Activated T-cell treated with anti-CD3 and anti-CD28 coated beads, Interleukin-2, amount 50 U/mL, for 4 hours (primary cell): ENCODE results near the gene PPP1R8. TPM values are rescaled to one million over a fixed set of nuclear protein-coding genes. Genes with fewer than 3 reads are reported as not detected.

Experiments
- ATAC-seq, 2 donors: fragments of 200-7000 bp; cut with Tn5 transposase; one replicate each; pipeline ENCODE4 v1.10.0; 2021
- DNase-seq: peaks from one replicate; pipeline ENCODE4 v3.0.0-alpha.2; 2020
- H3K27me3 Mint-ChIP-seq: one replicate; pipeline ENCODE4 v1.8.0; 2021; ENCODE audit warnings: low read depth, mixed read lengths
- H3K36me3 Mint-ChIP-seq: one replicate; pipeline ENCODE4 v1.8.0; 2022; ENCODE audit warnings: mixed read lengths; ENCODE audit not compliant: insufficient read depth
- H3K4me1 Mint-ChIP-seq: one replicate; pipeline ENCODE4 v1.8.0; 2021; ENCODE audit warnings: low read depth, mixed read lengths
- H3K4me3 Mint-ChIP-seq: one replicate; pipeline ENCODE4 v1.8.0; 2021; ENCODE audit warnings: mild to moderate bottlenecking, moderate library complexity, mixed read lengths
- H3K9me3 Mint-ChIP-seq: one replicate; pipeline ENCODE4 v1.8.0; 2021; ENCODE audit warnings: mixed read lengths
- total RNA-seq, 3 donors: library from RNA; stranded (reverse); gene quantifications; one replicate each; pipeline ENCODE4 v1.2.1, GENCODE V29; 2021

The PPP1R8 gene
- total RNA-seq, 3 donors from 2014 or later, result 67.7 to 82.5 (median 75.9) TPM

DNA sequence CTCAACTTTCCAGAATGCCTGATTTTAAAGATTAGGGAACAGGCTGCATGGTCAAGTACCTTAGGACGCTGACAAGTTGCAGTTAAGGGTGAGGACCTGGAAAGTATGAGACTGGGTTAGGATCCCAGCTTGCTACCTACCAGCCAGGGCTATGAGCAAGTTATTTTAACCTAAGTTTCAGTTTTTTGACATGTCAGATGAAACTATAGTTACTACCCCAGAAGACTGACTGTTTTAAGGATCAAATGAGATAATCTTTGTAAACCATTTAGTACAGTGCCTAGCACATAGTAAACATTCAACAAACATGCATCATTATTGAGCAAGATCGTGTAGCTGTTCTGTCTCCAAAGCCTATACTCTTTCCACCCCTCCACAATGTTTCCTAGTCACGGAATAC lies 56.2 kb downstream of the PPP1R8 start:
- DNase-seq (no peak), ATAC-seq (peak; percentile 31 to 68)
- Mint-ChIP-seq H3K27me3 (no peaks in the 10 kb centered on the region), H3K4me3 (peak overlapping the region; percentile 42), H3K4me1 (peaks cover 86% of the 10 kb centered on the region), H3K9me3 (no peaks in the 10 kb centered on the region), H3K36me3 (peaks cover 52% of the 10 kb centered on the region)

DNA sequence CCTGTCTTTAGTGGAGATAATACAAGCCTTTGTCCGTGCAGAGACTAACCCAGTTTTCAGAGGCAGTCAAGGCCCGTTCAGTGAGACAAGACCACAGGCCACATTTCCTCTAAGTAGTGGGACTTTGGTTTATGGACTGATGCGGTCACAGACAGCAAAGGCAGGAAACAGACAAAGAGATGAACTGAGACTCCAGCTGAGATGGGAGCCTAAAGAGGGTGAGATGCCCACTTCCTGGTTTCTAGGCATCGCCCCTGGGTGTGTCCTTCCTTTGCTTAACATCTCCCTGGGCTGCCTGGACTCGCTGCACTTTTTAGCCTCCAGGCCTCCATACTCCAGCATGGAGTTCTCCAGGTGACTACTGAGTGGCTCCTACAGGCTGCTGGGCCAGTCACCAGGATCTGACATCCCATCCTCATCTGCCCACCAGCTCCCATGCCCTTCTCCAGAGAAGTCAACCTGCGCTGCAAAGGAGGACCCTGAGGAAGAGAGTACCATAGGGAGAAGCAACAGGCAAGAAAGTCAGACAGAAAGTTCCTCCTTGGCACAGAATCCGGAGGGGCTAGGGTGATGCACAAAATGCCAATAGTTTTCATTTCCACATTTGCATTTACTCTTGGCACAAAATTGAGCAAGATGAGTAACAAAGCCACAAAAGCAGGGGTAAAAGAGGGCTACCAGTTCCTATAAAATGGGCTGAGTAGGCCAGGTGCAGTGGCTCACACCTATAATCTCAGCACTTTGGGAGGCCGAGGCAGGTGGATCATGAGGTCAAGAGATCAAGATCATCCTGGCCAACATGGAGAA lies 56.8 kb downstream of the PPP1R8 start:
- Mint-ChIP-seq H3K4me3 (peak overlapping the region; percentile 59), H3K4me1 (peaks cover 90% of the 10 kb centered on the region), H3K27me3 (no peaks in the 10 kb centered on the region), H3K9me3 (no peaks in the 10 kb centered on the region), H3K36me3 (peaks cover 53% of the 10 kb centered on the region)
- ATAC-seq, result peak; percentile 36
- no peak for DNase-seq

DNA sequence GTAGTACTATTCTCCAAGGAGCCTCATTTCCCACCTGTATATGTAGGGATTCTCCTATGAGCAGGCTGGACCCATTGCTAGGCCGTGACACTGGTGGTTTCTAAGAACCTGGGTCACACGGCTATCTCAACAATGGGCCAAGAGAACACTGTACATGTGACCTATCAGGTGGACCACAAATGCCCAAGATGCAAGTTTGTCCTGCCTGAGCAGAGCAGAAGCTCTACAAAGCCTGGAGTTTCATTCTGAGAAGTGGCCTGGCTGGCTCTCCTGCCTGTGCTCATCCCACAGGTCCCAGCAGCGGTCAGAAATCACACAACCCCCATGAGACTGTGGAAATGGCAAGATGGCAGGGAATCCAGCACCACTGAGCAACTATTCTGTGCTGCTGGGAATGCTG lies 58.9 kb downstream of the PPP1R8 start:
- Mint-ChIP-seq H3K4me3 (no peak overlapping the region), H3K27me3 (no peaks in the 10 kb centered on the region), H3K4me1 (peaks cover 76% of the 10 kb centered on the region), H3K36me3 (peaks cover 50% of the 10 kb centered on the region), H3K9me3 (no peaks in the 10 kb centered on the region)
- no peak for DNase-seq
- no peak for ATAC-seq

DNA sequence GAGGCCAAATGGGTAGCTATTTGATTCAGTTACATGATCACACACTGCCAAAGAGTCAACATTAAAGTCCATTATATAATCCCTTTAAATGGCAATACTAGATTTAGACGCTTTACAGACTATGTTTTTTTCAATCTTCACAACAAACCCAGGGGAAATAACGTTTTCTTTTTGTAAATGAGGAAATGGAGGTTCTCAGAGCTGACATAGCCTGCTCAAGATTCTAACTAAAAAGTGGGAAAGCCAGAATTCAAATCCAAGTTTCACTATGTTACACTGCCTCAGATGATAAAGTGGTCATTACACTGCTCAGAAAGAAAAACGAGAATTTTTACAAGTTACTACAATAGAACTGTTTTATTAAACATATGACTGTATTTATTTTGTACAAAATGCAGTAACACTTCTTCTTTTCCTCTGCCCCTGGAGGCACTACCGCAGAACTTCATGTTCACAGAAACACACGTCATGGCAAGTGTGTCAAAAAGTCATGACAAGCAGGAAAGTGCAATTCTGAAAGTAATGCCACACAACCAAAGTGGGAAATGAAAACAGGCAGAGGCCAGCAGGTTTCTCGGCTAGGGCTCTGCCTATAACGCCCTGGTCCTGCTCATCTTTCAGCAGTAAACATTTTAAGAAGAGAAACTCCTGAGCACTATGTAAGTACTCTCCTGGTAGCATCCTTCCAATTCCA lies 60.8 kb downstream of the PPP1R8 start:
- peaks cover 47% of the 10 kb centered on the region for H3K36me3 Mint-ChIP-seq
- DNase-seq (no peak), ATAC-seq (peak; percentile 15 to 58)
- peak overlapping the region; percentile 19 for H3K4me3 Mint-ChIP-seq
- peaks cover 62% of the 10 kb centered on the region for H3K4me1 Mint-ChIP-seq
- no peaks in the 10 kb centered on the region for H3K27me3 Mint-ChIP-seq
- H3K9me3 Mint-ChIP-seq, result no peaks in the 10 kb centered on the region

DNA sequence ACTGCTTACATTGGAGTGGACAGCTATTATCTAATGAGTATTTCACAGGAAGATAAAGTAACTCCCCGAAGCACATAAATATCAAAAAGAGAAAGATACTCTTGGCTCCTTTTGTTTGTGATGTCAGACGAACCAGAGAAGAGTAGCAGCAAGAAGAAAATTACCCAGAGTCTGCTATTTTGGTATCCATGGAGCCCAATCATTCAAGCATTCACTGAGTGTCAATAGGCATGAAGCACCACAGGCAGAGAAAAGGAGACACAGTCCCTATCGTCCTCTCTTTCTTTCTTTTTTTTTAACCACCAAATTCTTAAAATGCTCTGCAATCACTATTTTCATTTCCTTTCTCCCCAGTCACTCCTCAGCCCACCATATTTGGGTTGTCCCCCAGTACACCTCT lies 63.9 kb downstream of the PPP1R8 start:
- H3K4me1 Mint-ChIP-seq, result peaks cover 34% of the 10 kb centered on the region
- DNase-seq (no peak), ATAC-seq (no peak)
- H3K9me3 Mint-ChIP-seq, result no peaks in the 10 kb centered on the region
- H3K4me3 Mint-ChIP-seq, result no peak overlapping the region
- H3K27me3 Mint-ChIP-seq, result no peaks in the 10 kb centered on the region
- peaks cover 47% of the 10 kb centered on the region for H3K36me3 Mint-ChIP-seq

Other genes starting within 250 kb of the PPP1R8 start
- 1 to 10 TPM; 7.6 to 9.4 (median 8.6) TPM for gene AHDC1, start 226.6 kb upstream of the PPP1R8 start, total RNA-seq
- under 1 TPM; 0.08 to 0.65 (median 0.61) TPM for gene FGR, start 195.6 kb upstream of the PPP1R8 start, total RNA-seq
- gene IFI6, start 158.6 kb upstream of the PPP1R8 start, total RNA-seq, result 10 to 100 TPM in 2 of 3 donors, 1 to 10 TPM in 1; 9.1 to 18.9 (median 15.4) TPM
- 10 to 100 TPM; 10.3 to 13.0 (median 11.0) TPM for gene FAM76A, start 104.8 kb upstream of the PPP1R8 start, total RNA-seq
- gene STX12, start 57.6 kb upstream of the PPP1R8 start, total RNA-seq, result 10 to 100 TPM; 18.5 to 27.2 (median 25.2) TPM
- 10 to 100 TPM in 1 of 3 donors, 1 to 10 TPM in 2; 7.5 to 14.2 (median 9.9) TPM for gene THEMIS2, start 41.8 kb downstream of the PPP1R8 start, total RNA-seq
- 100 to 1,000 TPM; 126 to 136 (median 130) TPM for gene RPA2, start 83.8 kb downstream of the PPP1R8 start, total RNA-seq
- under 1 TPM; 0.16 to 0.43 (median 0.22) TPM for gene SMPDL3B, start 104.2 kb downstream of the PPP1R8 start, total RNA-seq
- gene XKR8, start 129.2 kb downstream of the PPP1R8 start, total RNA-seq, result 1 to 10 TPM; 6.8 to 8.3 (median 7.0) TPM